ENCODE results near the gene HPS6. TPM values are rescaled to one million over a fixed set of nuclear protein-coding genes. Genes with fewer than 3 reads are reported as not detected.

The HPS6 gene
- polyA plus RNA-seq, 3 donors, result 2.9 to 27.3 (median 23.6) TPM

GRCh38 chr10:102064503-102064867 is 664 bp upstream of the HPS6 start:
- Mint-ChIP-seq H3K36me3 (peaks cover under 1 to 8% of the 10 kb centered on the region in 2 donors), H3K27me3 (ENCODE audit: low read depth in 3 of 3) (peaks cover 1 to 4% (median 2%) of the 10 kb centered on the region in 3 donors), H3K27ac (peak overlapping the region; percentile 70 to 92 (median 84)), H3K4me1 (peaks cover 43% of the 10 kb centered on the region), H3K4me3 (peak overlapping the region; percentile 81 to 83), H3K9me3 (no peaks in the 10 kb centered on the region)
- peak overlapping the region; percentile 98 for H3K4me2 ChIP-seq (replicated peaks; ENCODE audit: extremely low read depth, low read length, poor library complexity, severe bottlenecking)
- peak overlapping the region; percentile 37 to 87 for H3K27ac ChIP-seq (ENCODE audit: low read depth in 1 of 2, low read length in 2 of 2)
- peaks cover 0 to 13% of the 10 kb centered on the region in 2 donors for H3K36me3 ChIP-seq (replicated peaks in 1 of 2; ENCODE audit: control insufficient read depth in 1 of 2, insufficient read depth in 2 of 2, low read length in 2 of 2)
- WGBS (ENCODE audit: insufficient coverage), result no CpG with 5 or more reads among the region's 2 CpGs
- peak overlapping the region; percentile 97 for H2AFZ ChIP-seq (ENCODE audit: insufficient read depth, low read depth, low read length, poor library complexity, severe bottlenecking)
- H3K79me2 ChIP-seq (ENCODE audit: insufficient read depth, low read length), result peaks cover 41% of the 10 kb centered on the region
- H3K9me3 ChIP-seq (replicated peaks in 1 of 2; ENCODE audit: control insufficient read depth in 1 of 2, insufficient read depth in 1 of 2, low read length in 2 of 2), result no peaks in the 10 kb centered on the region
- DNase-seq, result no peak
- peaks cover 42 to 48% of the 10 kb centered on the region in 2 donors for H3K4me1 ChIP-seq (ENCODE audit: control insufficient read depth in 1 of 2, insufficient read depth in 2 of 2, low read length in 2 of 2)
- peaks cover 37% of the 10 kb centered on the region for H4K20me1 ChIP-seq (ENCODE audit: insufficient read depth, low read length)
- intact Hi-C loops (cut with micrococcal nuclease), result no loop called here
- peak overlapping the region; percentile 64 to 92 (median 80) for H3K4me3 ChIP-seq (replicated peaks in 1 of 3; ENCODE audit: low read depth in 2 of 3, low read length in 3 of 3)
- peak overlapping the region; percentile 96 for H3K9ac ChIP-seq (ENCODE audit: insufficient read depth, low read length, poor library complexity, severe bottlenecking)
- H3K27me3 ChIP-seq (ENCODE audit: control insufficient read depth in 2 of 2, insufficient read depth in 2 of 2, low read length in 2 of 2), result no peaks in the 10 kb centered on the region
- TF ChIP-seq, protein P1, sequence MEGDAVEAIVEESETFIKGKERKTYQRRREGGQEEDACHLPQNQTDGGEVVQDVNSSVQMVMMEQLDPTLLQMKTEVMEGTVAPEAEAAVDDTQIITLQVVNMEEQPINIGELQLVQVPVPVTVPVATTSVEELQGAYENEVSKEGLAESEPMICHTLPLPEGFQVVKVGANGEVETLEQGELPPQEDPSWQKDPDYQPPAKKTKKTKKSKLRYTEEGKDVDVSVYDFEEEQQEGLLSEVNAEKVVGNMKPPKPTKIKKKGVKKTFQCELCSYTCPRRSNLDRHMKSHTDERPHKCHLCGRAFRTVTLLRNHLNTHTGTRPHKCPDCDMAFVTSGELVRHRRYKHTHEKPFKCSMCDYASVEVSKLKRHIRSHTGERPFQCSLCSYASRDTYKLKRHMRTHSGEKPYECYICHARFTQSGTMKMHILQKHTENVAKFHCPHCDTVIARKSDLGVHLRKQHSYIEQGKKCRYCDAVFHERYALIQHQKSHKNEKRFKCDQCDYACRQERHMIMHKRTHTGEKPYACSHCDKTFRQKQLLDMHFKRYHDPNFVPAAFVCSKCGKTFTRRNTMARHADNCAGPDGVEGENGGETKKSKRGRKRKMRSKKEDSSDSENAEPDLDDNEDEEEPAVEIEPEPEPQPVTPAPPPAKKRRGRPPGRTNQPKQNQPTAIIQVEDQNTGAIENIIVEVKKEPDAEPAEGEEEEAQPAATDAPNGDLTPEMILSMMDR (IDR thresholded peaks at IDR 0.05), result no peak

- H3K9me3 ChIP-seq (replicated peaks in 1 of 2; ENCODE audit: control insufficient read depth in 1 of 2, insufficient read depth in 1 of 2, low read length in 2 of 2), result no peaks in the 10 kb centered on the region
- peaks cover 1 to 4% (median 1%) of the 10 kb centered on the region in 3 donors for H3K27me3 Mint-ChIP-seq (ENCODE audit: low read depth in 3 of 3)
- peak overlapping the region; percentile 97 for H2AFZ ChIP-seq (ENCODE audit: insufficient read depth, low read depth, low read length, poor library complexity, severe bottlenecking)
- H3K9ac ChIP-seq (ENCODE audit: insufficient read depth, low read length, poor library complexity, severe bottlenecking), result peak overlapping the region; percentile 96
- H3K4me3 Mint-ChIP-seq, result peak overlapping the region; percentile 81 to 94
- peaks cover 44% of the 10 kb centered on the region for H4K20me1 ChIP-seq (ENCODE audit: insufficient read depth, low read length)
- DNase-seq, result peak in 2 of 3 donors; percentile 8 to 28
- peak overlapping the region; percentile 98 for H3K4me2 ChIP-seq (replicated peaks; ENCODE audit: extremely low read depth, low read length, poor library complexity, severe bottlenecking)
- 9% methylated on average over 63 of the region's 63 CpGs for WGBS (ENCODE audit: insufficient coverage)
- TF ChIP-seq, protein P1 (IDR thresholded peaks at IDR 0.05), result no peak
- H3K27ac Mint-ChIP-seq, result peak overlapping the region; percentile 44 to 91 (median 83)
- peak overlapping the region; percentile 49 to 87 for H3K27ac ChIP-seq (ENCODE audit: low read depth in 1 of 2, low read length in 2 of 2)
- H3K36me3 Mint-ChIP-seq, result peaks cover 2 to 8% of the 10 kb centered on the region in 2 donors
- H3K4me3 ChIP-seq (replicated peaks in 1 of 3; ENCODE audit: low read depth in 2 of 3, low read length in 3 of 3), result peak overlapping the region; percentile 64 to 92 (median 80)
- no peaks in the 10 kb centered on the region for H3K9me3 Mint-ChIP-seq
- peaks cover 48 to 50% of the 10 kb centered on the region in 2 donors for H3K4me1 ChIP-seq (ENCODE audit: control insufficient read depth in 1 of 2, insufficient read depth in 2 of 2, low read length in 2 of 2)
- peaks cover 49% of the 10 kb centered on the region for H3K79me2 ChIP-seq (ENCODE audit: insufficient read depth, low read length)
- intact Hi-C loops (cut with micrococcal nuclease), result loop anchor here in 1 of 2 donors (5.0 kb wide), 2 partner anchors 223 to 283 kb away; partner anchors contain the start of genes KCNIP2 and NPM3
- H3K36me3 ChIP-seq (replicated peaks in 1 of 2; ENCODE audit: control insufficient read depth in 1 of 2, insufficient read depth in 2 of 2, low read length in 2 of 2), result peaks cover 0 to 13% of the 10 kb centered on the region in 2 donors
- peaks cover 47% of the 10 kb centered on the region for H3K4me1 Mint-ChIP-seq
- H3K27me3 ChIP-seq (ENCODE audit: control insufficient read depth in 2 of 2, insufficient read depth in 2 of 2, low read length in 2 of 2), result no peaks in the 10 kb centered on the region
These were observed 631 bp downstream of the HPS6 start for GRCh38 chr10:102065561-102066398.

Measured in CD14-positive monocyte (primary cell).